ENCODE data around the gene PEX11G.

The PEX11G gene

DNA sequence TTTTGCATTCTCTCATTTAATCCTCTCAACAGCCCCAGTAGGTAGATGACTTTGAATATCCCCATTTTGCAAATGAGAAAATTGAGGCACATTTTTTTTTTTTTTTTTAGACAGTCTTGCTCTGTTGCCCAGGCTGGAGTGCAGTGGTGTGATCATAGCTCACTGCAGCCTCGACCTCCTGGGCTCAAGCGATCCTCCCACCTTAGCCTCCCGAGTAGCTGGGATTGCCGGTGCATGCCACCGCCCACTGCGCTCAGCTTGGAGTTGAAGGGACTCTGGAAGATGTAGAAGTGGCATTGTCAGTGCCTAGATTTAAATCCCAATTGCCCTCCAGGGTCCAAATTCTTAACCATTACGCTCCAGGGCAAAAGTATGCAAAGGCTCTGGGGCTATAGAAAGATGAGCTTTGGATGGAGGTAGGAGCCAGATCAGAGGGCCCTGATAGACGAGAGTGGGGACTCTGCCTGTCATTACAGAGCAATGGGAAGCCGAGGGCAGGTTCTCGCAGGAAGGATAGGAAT is 32.8 kb upstream of the PEX11G start:
- no peak for DNase-seq

DNA sequence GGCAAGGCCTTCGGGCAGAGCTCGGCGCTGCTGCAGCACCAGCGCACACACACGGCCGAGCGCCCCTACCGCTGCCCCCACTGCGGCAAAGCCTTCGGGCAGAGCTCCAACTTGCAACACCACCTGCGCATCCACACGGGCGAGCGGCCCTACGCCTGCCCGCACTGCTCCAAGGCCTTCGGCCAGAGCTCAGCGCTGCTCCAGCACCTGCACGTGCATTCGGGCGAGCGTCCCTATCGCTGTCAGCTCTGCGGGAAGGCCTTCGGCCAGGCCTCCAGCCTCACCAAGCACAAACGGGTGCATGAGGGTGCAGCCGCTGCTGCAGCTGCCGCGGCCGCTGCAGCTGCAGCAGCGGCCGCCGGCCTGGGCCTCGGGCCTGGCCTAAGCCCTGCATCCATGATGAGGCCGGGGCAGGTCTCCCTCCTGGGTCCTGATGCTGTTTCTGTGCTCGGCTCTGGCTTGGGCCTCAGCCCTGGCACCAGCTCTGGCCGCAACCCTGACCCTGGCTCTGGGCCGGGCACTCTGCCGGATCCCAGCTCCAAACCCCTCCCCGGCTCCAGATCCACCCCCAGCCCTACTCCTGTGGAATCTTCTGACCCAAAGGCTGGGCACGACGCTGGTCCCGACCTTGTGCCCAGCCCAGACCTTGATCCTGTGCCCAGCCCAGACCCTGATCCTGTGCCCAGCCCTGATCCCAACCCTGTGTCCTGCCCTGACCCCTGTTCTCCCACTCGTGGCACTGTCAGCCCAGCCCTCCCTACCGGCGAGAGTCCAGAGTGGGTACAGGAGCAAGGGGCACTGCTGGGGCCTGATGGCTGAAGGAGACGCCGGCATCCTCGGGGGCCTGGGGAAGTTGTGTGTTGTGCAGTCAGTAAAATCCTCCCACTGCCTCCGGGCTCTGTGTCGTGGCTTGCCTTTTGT is 31.6 kb upstream of the PEX11G start:
- no peak for DNase-seq

DNA sequence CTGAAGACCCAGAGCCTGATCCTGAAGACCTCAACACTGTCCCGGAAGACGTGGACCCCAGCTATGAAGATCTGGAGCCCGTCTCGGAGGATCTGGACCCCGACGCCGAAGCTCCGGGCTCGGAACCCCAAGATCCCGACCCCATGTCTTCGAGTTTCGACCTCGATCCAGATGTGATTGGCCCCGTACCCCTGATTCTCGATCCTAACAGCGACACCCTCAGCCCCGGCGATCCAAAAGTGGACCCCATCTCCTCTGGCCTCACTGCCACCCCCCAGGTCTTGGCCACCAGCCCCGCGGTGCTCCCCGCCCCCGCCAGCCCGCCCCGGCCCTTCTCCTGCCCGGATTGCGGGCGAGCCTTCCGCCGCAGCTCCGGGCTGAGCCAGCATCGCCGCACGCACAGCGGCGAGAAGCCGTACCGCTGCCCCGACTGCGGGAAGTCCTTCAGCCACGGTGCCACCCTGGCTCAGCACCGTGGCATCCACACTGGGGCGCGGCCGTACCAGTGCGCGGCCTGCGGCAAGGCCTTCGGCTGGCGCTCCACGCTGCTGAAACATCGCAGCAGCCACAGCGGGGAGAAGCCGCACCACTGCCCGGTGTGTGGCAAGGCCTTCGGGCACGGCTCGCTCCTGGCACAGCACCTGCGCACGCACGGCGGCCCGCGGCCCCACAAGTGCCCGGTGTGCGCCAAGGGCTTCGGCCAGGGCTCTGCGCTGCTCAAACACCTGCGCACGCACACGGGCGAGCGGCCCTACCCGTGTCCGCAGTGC is 30.7 kb upstream of the PEX11G start:
- DNase-seq: no peak

DNA sequence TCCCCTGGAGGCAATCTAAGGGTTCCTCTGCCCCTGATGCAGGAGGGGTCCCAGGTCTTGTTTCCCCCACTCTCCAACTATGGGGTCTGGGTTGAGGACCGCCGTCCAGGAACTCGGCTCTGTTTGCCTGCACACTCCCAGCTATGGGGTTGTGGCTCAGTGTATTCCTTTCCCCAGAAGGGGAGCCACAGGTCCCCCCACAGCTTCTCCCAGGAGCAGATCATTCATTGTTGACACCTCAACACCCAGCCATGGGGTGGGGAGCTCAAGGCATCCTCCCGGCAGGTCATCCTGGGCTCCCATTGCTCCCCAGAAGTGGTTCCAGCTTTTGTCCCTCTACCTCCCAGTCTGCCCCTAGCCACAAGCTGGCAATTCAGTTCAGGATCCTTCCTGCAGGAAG is 28.0 kb upstream of the PEX11G start:
- DNase-seq: no peak

DNA sequence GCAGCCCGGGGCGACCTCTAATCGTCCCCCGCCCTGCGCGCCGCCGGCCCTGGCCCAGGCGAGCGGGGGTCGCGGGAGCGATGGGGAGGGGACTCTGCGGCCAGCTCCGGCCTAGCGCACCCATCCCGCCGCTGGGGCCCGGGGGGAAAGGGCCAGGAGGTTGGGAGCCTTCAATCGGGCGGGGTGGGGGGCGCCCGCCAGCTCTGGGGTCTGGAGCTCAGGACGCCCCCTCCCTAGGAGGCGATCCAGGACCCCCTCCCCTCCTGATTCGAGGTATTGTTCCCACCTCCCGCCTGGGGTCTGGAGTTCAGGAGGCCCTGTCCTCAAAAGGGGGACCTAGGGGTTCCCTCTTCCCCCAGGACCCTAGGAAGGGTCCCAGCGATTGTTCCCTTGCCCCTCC is 27.5 kb upstream of the PEX11G start:
- DNase-seq: no peak

DNA sequence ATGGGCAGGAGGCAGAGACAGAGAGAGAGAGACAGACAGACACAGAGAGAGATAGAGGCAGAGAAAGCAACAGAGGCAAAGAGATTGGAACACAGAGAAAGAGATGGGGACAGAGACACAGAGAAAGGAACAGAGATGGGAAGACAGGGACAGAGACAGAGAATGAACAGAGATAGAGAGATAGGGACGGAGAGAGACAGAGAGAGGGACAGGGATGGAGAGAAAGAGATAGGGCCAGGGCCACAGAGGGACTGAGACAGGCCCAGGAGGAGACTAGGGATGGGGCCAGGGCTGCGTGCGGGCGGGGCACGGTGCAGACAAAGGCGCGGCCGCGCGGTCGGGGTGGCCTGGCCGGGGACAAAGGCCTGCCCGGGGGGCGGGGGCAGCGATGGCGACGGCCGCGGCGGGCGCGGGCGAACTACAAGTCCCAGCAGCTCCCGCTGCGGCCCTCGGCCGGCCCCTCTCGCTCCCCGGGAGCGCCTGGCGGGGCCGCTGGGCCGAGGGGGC is 26.9 kb upstream of the PEX11G start, which contains the start of gene ZNF358:
Gene ZNF358, plus strand, starts transcription at position 459 of the 507 bp plus-strand sequence. CDS start 3,140 bp downstream, outside the sequence.
- DNase-seq: peak; percentile 40

DNA sequence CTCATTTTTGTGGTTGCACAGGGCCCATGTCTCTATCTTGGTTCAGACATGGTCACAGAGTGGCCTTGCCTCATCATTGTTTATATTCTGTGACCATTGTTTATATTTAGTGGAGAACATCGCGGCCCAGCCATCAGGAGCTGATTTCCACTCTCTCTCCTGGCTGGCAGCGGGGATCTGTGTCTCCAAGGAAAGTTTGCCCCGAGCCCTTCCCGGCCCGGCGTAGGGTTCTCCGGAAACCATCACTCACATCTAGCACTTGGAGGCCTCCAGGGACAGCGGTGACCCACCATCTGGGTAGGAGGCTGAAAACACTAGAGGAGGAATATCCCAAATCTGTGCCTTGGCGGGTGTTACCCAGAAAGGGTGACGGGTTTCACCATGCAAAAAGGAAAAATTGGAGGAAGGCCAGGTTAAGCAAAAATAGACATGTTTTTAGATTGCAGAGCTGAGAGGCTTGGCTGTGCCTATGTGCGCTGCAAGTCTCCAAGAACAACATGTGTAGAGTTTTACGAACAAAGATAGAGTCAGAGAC is 26.3 kb upstream of the PEX11G start:
- no peak for DNase-seq

DNA sequence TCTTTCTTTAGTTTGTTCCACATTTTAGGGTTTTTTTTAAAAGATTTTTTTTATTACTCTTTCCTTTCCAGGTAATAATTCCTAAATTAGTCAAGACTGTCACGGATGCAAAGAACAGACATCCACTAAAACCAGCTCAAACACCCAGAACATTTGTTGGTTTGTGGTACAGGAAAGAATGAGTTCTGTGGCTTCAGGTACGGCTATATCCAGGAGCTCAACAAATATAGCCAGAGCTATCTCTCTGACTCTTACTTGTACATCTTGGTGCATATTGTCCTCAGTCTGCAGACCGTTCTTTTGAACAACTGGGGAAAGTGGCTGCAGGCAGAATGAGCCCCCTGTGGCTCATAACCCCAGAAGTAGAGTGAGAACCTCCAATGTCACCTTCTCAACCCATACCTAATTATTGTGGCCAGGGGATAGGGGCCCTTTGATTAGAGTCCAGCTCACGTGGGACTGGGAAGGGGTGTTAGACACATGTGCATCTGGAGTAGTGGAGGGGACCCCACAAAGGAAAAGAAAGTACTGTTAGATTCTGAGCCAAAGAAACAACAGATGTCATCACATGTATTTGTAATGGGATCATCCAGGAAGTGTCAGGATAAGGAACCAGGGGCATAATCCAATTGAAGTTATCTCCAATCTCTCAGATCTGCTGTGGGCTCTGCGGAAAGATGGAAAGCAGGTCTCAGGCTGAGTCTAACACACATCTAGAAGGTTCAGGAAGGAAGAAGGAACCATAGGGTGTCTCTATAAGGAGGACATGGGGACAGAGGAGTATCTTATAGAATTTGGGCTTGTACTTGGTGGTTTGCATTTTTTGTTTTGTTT is 25.2 kb upstream of the PEX11G start:
- DNase-seq: no peak

DNA sequence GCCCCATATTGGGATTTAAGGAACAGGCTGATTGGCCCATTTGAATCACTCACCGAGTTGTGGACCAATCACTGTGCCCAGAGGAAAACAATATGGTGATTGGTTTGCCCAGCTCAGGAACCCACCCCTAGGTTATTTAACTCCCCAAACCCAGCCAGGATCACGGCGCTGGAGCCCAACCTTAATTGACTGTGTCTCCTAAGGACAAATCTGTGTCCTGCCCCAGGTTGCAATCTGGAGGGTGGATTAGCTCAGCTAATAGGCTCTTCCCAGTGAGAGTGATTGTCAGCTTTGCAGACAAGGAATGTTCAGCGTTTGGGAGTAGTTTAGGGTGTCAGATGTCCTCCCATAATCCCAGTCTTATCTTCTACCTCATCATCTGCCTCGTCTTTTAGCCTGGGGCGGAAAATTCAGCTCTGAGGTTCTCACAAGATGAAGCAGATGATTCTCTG is 23.6 kb upstream of the PEX11G start:
- no peak for DNase-seq

DNA sequence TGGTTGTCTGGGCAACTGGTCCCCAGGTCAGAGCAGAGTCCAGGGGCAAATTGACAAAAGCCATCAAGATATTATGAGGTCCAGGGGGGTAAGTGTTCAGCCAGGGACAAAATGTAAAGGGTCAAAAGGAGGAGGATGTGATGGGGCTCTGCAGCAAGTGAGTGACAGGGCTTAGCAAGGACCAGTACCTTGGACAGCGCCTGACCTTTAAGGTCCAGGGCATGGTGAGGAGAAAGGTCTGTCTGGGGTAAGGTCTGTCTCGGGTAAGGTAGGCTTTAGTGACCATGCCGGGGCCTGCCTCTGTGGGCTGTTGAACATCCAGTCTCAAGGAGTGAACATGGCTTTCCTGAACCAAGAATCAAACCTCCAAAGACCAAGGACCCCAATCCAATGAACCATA is 20.8 kb upstream of the PEX11G start:
- no peak for DNase-seq

DNA sequence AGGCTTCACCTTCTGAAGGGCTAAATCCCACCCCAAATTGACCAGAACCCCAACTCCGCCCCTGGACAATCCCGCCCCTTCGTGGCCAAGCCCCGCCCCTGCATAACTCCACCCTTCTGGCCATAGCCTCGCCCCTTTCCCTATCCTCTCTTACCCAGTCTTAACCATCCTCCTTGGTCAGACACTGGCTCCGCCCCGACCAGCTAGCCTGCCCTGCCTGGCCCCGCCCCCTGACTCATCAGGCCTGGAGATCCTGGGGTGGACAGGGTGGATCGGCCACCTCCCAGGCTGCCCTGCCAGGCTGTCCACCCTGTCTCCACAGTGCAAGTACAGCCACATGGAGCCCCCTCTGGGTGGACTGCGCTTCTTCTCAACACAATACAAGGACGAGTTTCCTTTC is 19.0 kb upstream of the PEX11G start:
- DNase-seq: peak; percentile 79

DNA sequence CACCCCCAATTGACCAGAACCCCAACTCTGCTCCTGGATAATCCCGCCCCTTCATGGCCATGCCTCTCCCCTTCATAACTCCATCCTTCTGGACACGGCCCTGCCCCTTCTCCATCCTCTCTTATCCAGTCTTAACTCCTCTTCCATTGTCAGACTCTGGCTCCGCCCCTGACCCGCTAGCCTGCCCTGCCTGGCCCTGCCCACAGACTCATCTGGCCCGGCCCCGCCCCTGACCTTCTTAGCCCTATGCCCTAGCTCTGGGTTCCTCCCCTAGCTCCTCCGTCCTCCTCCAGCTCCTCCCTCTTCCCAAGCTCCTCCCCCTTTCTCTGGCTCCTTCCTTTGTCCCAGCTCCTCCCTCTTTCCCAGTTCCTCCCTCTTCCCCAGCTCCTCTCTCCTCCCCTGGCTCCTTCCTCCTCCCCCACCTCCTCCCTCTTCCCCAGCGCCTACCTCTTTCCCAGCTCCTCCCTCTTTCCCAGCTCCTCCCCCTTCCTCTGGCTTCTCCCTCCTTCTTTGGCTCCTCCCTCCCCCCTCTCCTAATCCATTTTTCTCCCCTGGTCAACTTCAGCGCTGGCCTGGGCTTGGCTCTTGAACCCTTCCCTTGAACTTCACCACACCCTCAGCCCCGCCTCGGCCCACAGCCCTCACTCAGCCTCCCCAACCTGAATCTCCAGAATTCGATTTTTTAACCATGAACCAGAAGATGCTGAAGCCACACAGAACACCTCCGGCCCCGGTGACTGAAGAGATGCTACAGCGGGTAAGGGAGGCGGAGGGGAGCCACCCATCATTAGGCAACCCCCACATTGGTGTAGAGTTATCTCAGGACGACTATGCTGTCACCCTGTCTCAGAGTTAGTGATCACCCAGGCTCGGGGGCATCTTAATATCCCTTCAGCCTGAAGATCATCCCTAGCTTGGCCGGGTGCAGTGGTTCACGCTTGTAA is 17.8 kb upstream of the PEX11G start:
- DNase-seq: peak; percentile 75

DNA sequence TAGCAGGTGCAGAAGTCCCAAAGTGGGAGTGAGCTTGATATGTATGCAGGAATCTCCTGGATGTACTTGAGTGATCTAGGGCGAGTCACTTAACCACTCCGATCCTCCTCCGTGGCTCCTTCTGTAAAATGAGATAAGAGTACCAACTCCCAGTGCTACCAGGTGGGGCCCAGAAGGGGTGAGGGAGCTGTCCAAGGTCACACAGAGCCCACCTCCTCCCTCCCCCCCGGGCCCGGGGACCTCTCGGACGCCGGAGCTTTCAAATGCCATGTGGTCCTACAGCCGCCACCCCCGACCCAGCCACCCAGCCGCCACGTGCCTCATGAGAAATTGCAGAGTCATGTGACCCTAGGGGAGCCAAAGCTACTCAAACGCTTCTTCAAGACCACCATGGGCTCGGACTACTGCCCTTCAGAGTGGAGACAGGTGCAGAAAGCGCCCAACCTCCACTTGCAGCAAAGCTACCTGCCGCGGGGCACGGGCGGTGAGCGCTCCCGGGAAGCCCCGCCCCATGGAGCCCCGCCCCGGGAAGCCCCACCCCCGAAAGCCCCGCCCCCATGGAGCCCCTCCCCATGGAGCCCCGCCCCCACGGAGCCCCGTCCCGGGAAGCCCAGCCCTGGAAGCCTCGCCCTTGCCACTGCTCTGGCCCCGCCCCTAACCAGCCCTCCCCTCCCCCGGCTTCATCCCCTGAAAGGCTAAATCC is 17.0 kb upstream of the PEX11G start:
- DNase-seq: peak; percentile 29

DNA sequence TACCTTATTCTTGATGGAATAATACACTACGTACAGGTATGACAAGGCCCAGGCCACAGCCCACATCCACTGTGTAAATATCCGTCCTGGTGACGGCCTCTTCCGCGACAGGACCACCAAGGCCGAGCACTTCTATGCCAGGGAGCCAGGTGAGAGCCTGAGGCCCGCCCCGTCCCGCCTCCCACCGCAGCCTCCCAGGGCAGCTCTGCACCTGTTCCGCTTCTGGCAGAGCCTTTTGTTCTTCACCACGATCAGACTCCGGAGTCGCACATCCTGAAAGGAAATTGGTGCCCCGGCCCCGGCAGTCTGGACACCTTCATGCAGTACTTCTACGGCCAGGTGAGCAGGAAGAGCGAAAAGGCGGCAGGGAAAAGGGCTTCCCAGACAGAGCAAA is 16.4 kb upstream of the PEX11G start:
- DNase-seq: no peak

DNA sequence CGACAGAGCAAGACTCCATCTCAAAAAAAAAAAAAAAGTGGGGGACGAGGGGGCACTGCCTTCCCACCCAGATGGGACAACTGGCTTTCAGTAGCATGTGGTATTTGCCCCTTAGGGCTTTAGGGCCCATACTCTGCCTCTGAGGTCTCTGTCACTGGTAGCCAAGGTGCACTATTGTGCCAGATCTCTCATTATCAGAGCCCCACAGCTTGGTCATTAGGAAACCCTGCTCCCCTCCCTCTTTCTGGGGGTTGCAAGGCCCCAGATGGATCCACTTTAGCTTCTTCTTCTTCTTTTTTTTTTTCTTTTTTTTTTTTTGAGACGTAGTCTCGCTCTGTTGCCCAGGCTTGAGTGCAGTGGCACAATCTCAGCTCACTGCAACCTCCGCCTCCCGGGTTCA is 15.8 kb upstream of the PEX11G start:
- no peak for DNase-seq

DNA sequence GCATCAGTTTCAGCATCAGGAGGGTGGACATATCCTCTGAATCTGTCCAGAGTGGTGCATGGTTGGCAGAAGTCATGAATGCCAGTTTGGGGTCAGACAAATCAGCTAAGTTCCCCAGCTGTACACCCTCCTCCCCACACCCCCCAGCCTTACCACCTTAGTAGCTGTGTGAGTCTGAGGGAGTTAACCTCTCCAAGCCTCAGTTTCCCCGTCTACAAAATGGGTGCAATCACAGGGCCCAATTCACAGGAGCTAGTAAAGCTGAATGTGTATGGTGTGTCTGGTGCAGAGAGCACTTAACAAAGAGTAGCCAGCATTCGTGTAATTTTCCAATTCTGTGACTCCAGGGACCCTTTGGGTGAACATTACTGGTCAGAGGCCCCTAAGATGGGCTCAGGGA is 13.7 kb upstream of the PEX11G start:
- DNase-seq: no peak

DNA sequence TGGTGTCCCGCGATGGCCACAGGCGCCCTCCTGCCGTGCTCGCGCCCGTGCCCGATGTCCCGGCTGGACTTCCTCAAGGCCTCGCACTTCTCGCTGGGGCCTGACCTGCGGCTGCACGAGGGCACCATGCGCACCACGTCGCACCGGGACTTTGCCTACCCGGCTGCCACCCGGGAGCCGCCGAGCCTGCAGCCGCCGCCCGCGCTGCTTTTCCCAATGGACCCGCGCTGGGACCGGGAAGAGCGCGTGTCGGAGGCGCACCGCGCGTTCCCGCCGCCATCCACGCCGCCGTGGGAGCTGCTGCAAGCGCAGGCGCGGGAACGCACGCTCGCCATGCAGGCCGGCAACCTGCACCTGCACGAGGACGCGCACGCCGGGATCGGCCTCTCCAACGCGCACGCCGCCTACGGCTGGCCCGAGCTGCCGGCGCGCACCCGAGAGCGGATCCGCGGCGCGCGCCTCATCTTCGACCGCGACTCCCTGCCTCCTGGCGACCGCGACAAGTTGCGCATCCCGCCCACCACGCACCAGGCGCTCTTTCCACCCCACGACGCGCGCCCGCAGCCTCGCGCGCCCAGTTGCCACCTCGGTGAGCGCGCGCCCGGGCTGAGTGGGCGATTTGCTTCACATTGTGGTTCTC is 12.1 kb upstream of the PEX11G start:
- no peak for DNase-seq

DNA sequence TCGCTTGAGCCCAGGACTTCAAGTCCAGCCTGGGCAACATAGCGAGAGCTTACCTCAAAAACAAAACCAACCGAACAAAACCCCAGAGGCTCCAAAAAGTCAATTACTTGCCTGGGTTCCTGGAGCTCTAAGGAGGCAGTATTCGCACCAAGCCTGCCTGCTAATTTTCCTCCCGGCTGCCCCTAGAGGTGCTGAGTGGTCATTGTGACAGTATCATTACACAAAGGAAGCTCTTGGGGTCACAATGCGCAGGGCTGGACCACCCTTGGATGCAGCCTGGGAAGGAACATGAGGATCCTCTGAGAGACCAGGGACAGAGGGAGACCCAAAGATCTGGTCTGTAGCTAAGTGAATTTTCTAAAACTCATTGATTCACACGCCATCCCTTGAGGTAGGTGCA is 8.5 kb upstream of the PEX11G start:
- DNase-seq: no peak

DNA sequence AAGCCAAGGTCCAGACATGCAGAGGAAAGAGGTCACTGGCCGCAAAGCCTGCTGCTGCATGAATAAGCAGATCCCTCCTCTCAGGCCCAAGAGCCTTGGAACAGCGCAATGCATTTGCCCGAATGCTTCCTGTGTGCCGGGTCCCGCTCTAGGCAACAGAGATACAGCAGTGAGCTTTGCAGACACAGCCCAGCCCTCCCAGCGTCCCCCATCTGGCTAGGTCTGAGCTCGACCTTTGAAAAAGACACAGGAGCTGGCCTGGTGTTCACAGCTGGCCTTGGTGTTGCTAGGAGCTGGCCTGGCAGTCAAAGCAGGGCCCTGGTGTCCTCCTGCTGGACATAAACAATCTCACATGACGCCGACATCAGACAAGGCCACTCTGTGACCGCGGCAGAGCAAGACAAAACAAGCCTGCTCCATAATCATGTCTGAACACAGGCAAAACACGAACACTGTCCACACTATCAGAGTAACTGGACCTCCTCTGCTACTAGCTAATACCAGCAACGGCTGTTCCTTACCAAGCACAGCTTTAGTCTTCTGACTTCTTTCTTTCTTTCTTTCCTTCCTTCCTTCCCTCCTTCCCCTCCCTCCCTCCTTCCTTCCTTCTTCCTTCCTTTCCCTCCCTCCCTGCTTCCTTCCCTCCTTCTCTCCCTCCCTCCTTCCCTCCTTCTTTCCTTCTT is 5.7 kb upstream of the PEX11G start:
- no peak for DNase-seq
